A549 treated with RU486 at 1 μM for 4 hours (cell line): ENCODE data around the gene TWF1. TPM values are rescaled to one million over a fixed set of nuclear protein-coding genes. Genes with fewer than 3 reads are reported as not detected.

Experiments used
- total RNA-seq: library from RNA; stranded (reverse); fragments of 200-300 nt; extraction: Qiagen RNA extraction; gene quantifications from 5 replicates; pipeline ENCODE4 v1.2.3, GENCODE V29; 2022; ENCODE audit warnings: low read depth

The TWF1 gene
- total RNA-seq = 56.5 to 82.3 TPM (median 74.3 TPM) in 5 replicates

GRCh38 chr12:43805860-43806736, at the start of gene TWF1:
Gene TWF1, minus strand, starts transcription at chr12:43806317. Its CDS starts 72 bp downstream, at chr12:43806245.

GRCh38 chr12:43835656-43836474, 29.7 kb upstream of the TWF1 start, which contains the start of gene TMEM117:
Gene TMEM117, plus strand, starts transcription at chr12:43836081.

GRCh38 chr12:43758728-43759563, 47.2 kb downstream of the TWF1 start, which contains the start of the genes IRAK4 and PUS7L:
Gene IRAK4, plus strand, starts transcription at chr12:43758951. Its CDS starts 9,161 bp downstream, at chr12:43768112.
Gene PUS7L, minus strand, starts transcription at chr12:43758790. Its CDS starts 3,545 bp downstream, at chr12:43755245.

Other genes starting within 250 kb of the TWF1 start
- gene PUS7L, start 47.5 kb downstream of the TWF1 start, total RNA-seq = 1.4 to 4.5 TPM (median 3.9 TPM) in 5 replicates
- gene IRAK4, start 47.4 kb downstream of the TWF1 start, total RNA-seq = 2.8 to 4.8 TPM (median 4.2 TPM) in 5 replicates
- 1.2 to 2.7 TPM (median 2.3 TPM) in 5 replicates for gene TMEM117, start 29.8 kb upstream of the TWF1 start, total RNA-seq